DMS53 (cell line): ENCODE data around the gene RFNG.

Experiments used
- DNase-seq: peaks from one replicate; lab custom pipeline; 2025; lab: John Stamatoyannopoulos, UW

The RFNG gene

GRCh38 chr17:82089723-82090548 is 38.3 kb upstream of the RFNG start:
- DNase-seq = no peak

GRCh38 chr17:82088838-82089722 is 37.5 kb upstream of the RFNG start:
- no peak for DNase-seq

GRCh38 chr17:82087961-82088837 is 36.6 kb upstream of the RFNG start:
- DNase-seq = no peak

- no peak for DNase-seq
These were observed 35.6 kb upstream of the RFNG start for GRCh38 chr17:82086941-82087906.

- DNase-seq = no peak
These were observed 34.5 kb upstream of the RFNG start for GRCh38 chr17:82085931-82086764.

- DNase-seq = no peak
These were observed 33.6 kb upstream of the RFNG start for GRCh38 chr17:82085031-82085861.

GRCh38 chr17:82084373-82085030 is 32.9 kb upstream of the RFNG start:
- DNase-seq = no peak

GRCh38 chr17:82083533-82084359 is 32.1 kb upstream of the RFNG start:
- DNase-seq = no peak

- no peak for DNase-seq
These were observed 31.4 kb upstream of the RFNG start for GRCh38 chr17:82083009-82083408.

GRCh38 chr17:82082456-82082855 is 30.8 kb upstream of the RFNG start:
- no peak for DNase-seq

GRCh38 chr17:82081966-82082365 is 30.4 kb upstream of the RFNG start:
- DNase-seq = no peak

GRCh38 chr17:82081546-82081945 is 29.9 kb upstream of the RFNG start:
- no peak for DNase-seq

GRCh38 chr17:82080789-82081464 is 29.3 kb upstream of the RFNG start:
- DNase-seq = no peak

- DNase-seq = no peak
These were observed 28.6 kb upstream of the RFNG start for GRCh38 chr17:82080048-82080788.

GRCh38 chr17:82079001-82079677 is 27.5 kb upstream of the RFNG start:
- DNase-seq = peak; percentile 51

- no peak for DNase-seq
These were observed 26.8 kb upstream of the RFNG start for GRCh38 chr17:82078433-82078832.
